HCT116 (cell line): Measurements from ENCODE around the gene PROK2. TPM values are rescaled to one million over a fixed set of nuclear protein-coding genes. Genes with fewer than 3 reads are reported as not detected.

ENCODE experiments used
- ATAC-seq: fragments of 200-7000 bp; cut with Tn5 transposase; 2 replicates; pipeline ENCODE4 v1.9.1; 2020; ENCODE audit warnings: mild to moderate bottlenecking, moderate library complexity
- BruUV-seq: library from RNA; stranded (reverse); fragments of 400-500 nt; replicated peaks from 2 replicates; lab custom pipeline; 2021; lab: Mats Ljungman, UMichigan
- CTCF ChIA-PET: fragments of 300-600 bp; sonication (Branson Sonifier 250); formaldehyde crosslinking; loops from one replicate; lab custom pipeline; 2021; ENCODE audit warnings: antibody characterized with exemption; lab: Charles Lee
- POLR2A ChIA-PET: fragments of 300-600, 350-600 bp; sonication (Branson Sonifier 250); formaldehyde crosslinking; loops from one replicate; lab custom pipeline; 2021; ENCODE audit warnings: antibody characterized with exemption; lab: Charles Lee
- RAD21 ChIA-PET, 2 experiments: fragments of 300-600 bp; sonication (Branson Sonifier 250); formaldehyde crosslinking; loops; one replicate each; lab custom pipeline; 2023; ENCODE audit warnings: low total read pairs in 2 of 2; ENCODE audit not compliant: uncharacterized antibody in 2 of 2, unreplicated experiment in 2 of 2, low non-redundant PET in 1 of 2; lab: Charles Lee
- DNase-seq: peaks from one replicate; pipeline ENCODE4 v3.0.0-alpha.2; 2010; ENCODE audit warnings: low read depth, low spot score
- H2AFZ ChIP-seq: fragments of 200-600 bp; shearing (Covaris generic), sonication (generic); 2 replicates; pipeline ENCODE4 v1.6.1; 2017; ENCODE audit warnings: low read depth, mixed run types, mixed read lengths, antibody characterized with exemption, low read length; ENCODE audit not compliant: poor library complexity, severe bottlenecking
- H3K27ac ChIP-seq: 2 replicates; pipeline ENCODE4 v1.5.1; 2012; ENCODE audit warnings: low read depth, low read length
- H3K27me3 ChIP-seq: fragments of 200-600 bp; sonication (generic); 2 replicates; pipeline ENCODE4 v1.6.1; 2016; ENCODE audit warnings: mixed run types, low read length, mixed read lengths; ENCODE audit not compliant: insufficient read depth
- H3K36me3 ChIP-seq, 2 experiments: fragments of 200-500 bp in 1 of 2; fragments of 200-600 bp in 1 of 2; sonication (Bioruptor generic) in 1 of 2; sonication (generic) in 1 of 2; 2 replicates each; pipeline versions ENCODE4 v1.5.1 to v1.6.1; 2014 to 2016; ENCODE audit warnings: low read length in 2 of 2, inconsistent platforms in 1 of 2, mixed read lengths in 1 of 2, mixed run types in 1 of 2; ENCODE audit not compliant: insufficient read depth in 2 of 2, control insufficient read depth in 1 of 2
- H3K4me1 ChIP-seq, 2 experiments: fragments of 200-600 bp in 1 of 2; sonication (generic) in 1 of 2; 2 replicates each; pipeline versions ENCODE4 v1.5.1 to v1.6.1; 2012 to 2017; ENCODE audit warnings: low read length in 2 of 2, inconsistent platforms in 1 of 2, mild to moderate bottlenecking in 1 of 2, mixed read lengths in 1 of 2, mixed run types in 1 of 2, moderate library complexity in 1 of 2; ENCODE audit not compliant: insufficient read depth in 2 of 2, control insufficient read depth in 1 of 2
- H3K4me2 ChIP-seq: fragments of 200-600 bp; sonication (generic); 2 replicates; pipeline ENCODE4 v1.6.1; 2017; ENCODE audit warnings: mixed run types, low read length, mixed read lengths
- H3K4me3 ChIP-seq, 2 experiments: fragments of 200-600 bp in 1 of 2; sonication (generic) in 1 of 2; replicated peaks in 1 of 2; 2 replicates each; pipeline ENCODE4 v1.5.1; 2011 to 2016; ENCODE audit warnings: low read length in 2 of 2, control low read depth in 1 of 2, low read depth in 1 of 2, mild to moderate bottlenecking in 1 of 2, mixed read lengths in 1 of 2, mixed run types in 1 of 2
- H3K79me2 ChIP-seq: fragments of 200-600 bp; sonication (generic); 2 replicates; pipeline ENCODE4 v1.6.1; 2017; ENCODE audit warnings: mild to moderate bottlenecking, mixed run types, low read length, moderate library complexity, mixed read lengths; ENCODE audit not compliant: insufficient read depth
- H3K9ac ChIP-seq: fragments of 200-600 bp; sonication (generic); 2 replicates; pipeline ENCODE4 v1.6.1; 2016; ENCODE audit warnings: low read length, mixed read lengths
- H3K9me2 ChIP-seq: fragments of 200-600 bp; sonication (generic), shearing (Covaris generic); 2 replicates; pipeline ENCODE4 v1.6.1; 2017; ENCODE audit warnings: mixed run types, mild to moderate bottlenecking, moderate library complexity; ENCODE audit not compliant: insufficient read depth
- H3K9me3 ChIP-seq, 2 experiments: fragments of 200-500 bp in 1 of 2; fragments of 200-600 bp in 1 of 2; sonication (Bioruptor generic) in 1 of 2; sonication (generic) in 1 of 2; 2 replicates each; pipeline ENCODE4 v1.6.1; 2014 to 2017; ENCODE audit warnings: low read length in 2 of 2, mixed read lengths in 2 of 2, inconsistent platforms in 1 of 2, low read depth in 1 of 2, mild to moderate bottlenecking in 1 of 2, mixed run types in 1 of 2, moderate library complexity in 1 of 2; ENCODE audit not compliant: control insufficient read depth in 1 of 2, insufficient read depth in 1 of 2
- H4K20me1 ChIP-seq: fragments of 200-600 bp; sonication (generic), shearing (Covaris generic); 2 replicates; pipeline ENCODE4 v1.6.1; 2017; ENCODE audit warnings: mixed run types, mild to moderate bottlenecking, moderate library complexity; ENCODE audit not compliant: insufficient read depth
- CBX3 ChIP-seq: IDR thresholded peaks from 2 replicates; pipeline ENCODE4 v1.6.1; 2012; ENCODE audit warnings: low read depth
- EZH2 ChIP-seq: fragments of 200-600 bp; sonication (generic); IDR thresholded peaks from 2 replicates; pipeline ENCODE4 v1.6.1; 2017; ENCODE audit warnings: antibody characterized with exemption, mixed run types
- EZH2phosphoT487 ChIP-seq: fragments of 200-600 bp; IDR thresholded peaks from 2 replicates; pipeline ENCODE4 v1.6.1; 2018; ENCODE audit warnings: antibody characterized with exemption, borderline replicate concordance
- FOSL1 ChIP-seq: IDR thresholded peaks from 2 replicates; pipeline ENCODE4 v1.6.1; 2012; ENCODE audit warnings: low read depth
- MAX ChIP-seq: IDR thresholded peaks from 2 replicates; pipeline ENCODE4 v1.6.1; 2012
- SIN3A ChIP-seq: IDR thresholded peaks from 2 replicates; pipeline ENCODE4 v1.6.1; 2012; ENCODE audit warnings: low read depth
- TCF7L2 ChIP-seq: IDR thresholded peaks from 2 replicates; pipeline ENCODE4 v1.7.0; 2011; ENCODE audit warnings: borderline replicate concordance, inconsistent platforms; ENCODE audit not compliant: insufficient read depth, insufficient read length; ENCODE audit errors: extremely low read depth
- YY1 ChIP-seq: IDR thresholded peaks from 2 replicates; pipeline ENCODE4 v1.6.1; 2011; ENCODE audit warnings: low read length, low read depth, moderate library complexity, mild to moderate bottlenecking; ENCODE audit not compliant: insufficient replicate concordance; ENCODE audit errors: extremely low read depth
- ZBTB33 ChIP-seq: IDR thresholded peaks from 2 replicates; pipeline ENCODE4 v1.6.1; 2011; ENCODE audit warnings: mild to moderate bottlenecking, low read length, moderate library complexity; ENCODE audit not compliant: insufficient replicate concordance; ENCODE audit errors: extremely low read depth
- ZFX ChIP-seq: fragments of 450-650 bp; IDR thresholded peaks from 2 replicates; pipeline ENCODE4 v1.6.1; 2017
- intact Hi-C: fragments of 100-400 bp; cut with micrococcal nuclease; formaldehyde crosslinking; loops from 2 replicates; pipeline ENCODE4 v1.10.0; 2022
- total RNA-seq: library from RNA; stranded (reverse); gene quantifications from one replicate; pipeline ENCODE4 v1.2.1, GENCODE V29; 2021; ENCODE audit not compliant: unreplicated experiment

PROK2 gene
- total RNA-seq, 1 experiment from 2014 or later = not detected

- no peak overlapping the region for H3K4me3 ChIP-seq
- no peak overlapping the region for H3K9ac ChIP-seq
- BruUV-seq = no TSS peak
- DNase-seq (no peak), ATAC-seq (no peak)
- no peaks in the 10 kb centered on the region for H3K79me2 ChIP-seq
- H3K27me3 ChIP-seq = peaks cover 21% of the 10 kb centered on the region
- H3K36me3 ChIP-seq = no peaks in the 10 kb centered on the region
- TF ChIP-seq EZH2 (no peak), SIN3A (no peak), TCF7L2 (no peak), ZFX (no peak), FOSL1 (no peak), EZH2phosphoT487 (no peak), CBX3 (no peak), ZBTB33 (no peak)
- H3K27ac ChIP-seq = no peak overlapping the region
- no peaks in the 10 kb centered on the region for H3K9me3 ChIP-seq
- no peaks in the 10 kb centered on the region for H3K4me1 ChIP-seq
- intact Hi-C loops = no loop called here
- ChIA-PET RAD21 (no interaction called here), POLR2A (no interaction called here), CTCF (no interaction called here)
- H2AFZ ChIP-seq = no peak overlapping the region
- H4K20me1 ChIP-seq = no peaks in the 10 kb centered on the region
- H3K4me2 ChIP-seq = no peak overlapping the region
- H3K9me2 ChIP-seq = no peaks in the 10 kb centered on the region
These were observed 17.0 kb upstream of the PROK2 start for GRCh38 chr3:71801986-71802385.

GRCh38 chr3:71800023-71800422 lies 15.1 kb upstream of the PROK2 start:
- Histone ChIP-seq H3K79me2 (no peaks in the 10 kb centered on the region), H3K36me3 (no peaks in the 10 kb centered on the region), H3K4me2 (no peak overlapping the region), H3K4me3 (no peak overlapping the region), H3K9me3 (no peaks in the 10 kb centered on the region), H2AFZ (no peak overlapping the region), H3K9me2 (no peaks in the 10 kb centered on the region), H3K9ac (no peak overlapping the region), H3K27me3 (peaks cover 21% of the 10 kb centered on the region)
- RAD21 ChIA-PET = no interaction called here
- no peak for ATAC-seq
- intact Hi-C loops = no loop called here
- no peak for DNase-seq
- CTCF ChIA-PET = no interaction called here
- TF ChIP-seq EZH2 (no peak), MAX (no peak), YY1 (no peak)
- TF ChIP-seq, all 23 proteins: peak for 0
- no peaks in the 10 kb centered on the region for H3K4me1 ChIP-seq
- H3K27ac ChIP-seq = no peak overlapping the region
- POLR2A ChIA-PET = no interaction called here
- BruUV-seq = no TSS peak
- no peaks in the 10 kb centered on the region for H4K20me1 ChIP-seq
